PC-9 (cell line): ENCODE results near the gene HOXA5. TPM values are rescaled to one million over a fixed set of nuclear protein-coding genes. Genes with fewer than 3 reads are reported as not detected.

ENCODE experiments used
- BruUV-seq: library from RNA; stranded (reverse); fragments of 400-500 nt; replicated peaks from 2 replicates; lab custom pipeline; 2021; lab: Mats Ljungman, UMichigan
- CTCF ChIA-PET: fragments of 300-600 bp; sonication (Branson Sonifier 250); formaldehyde crosslinking; loops from one replicate; lab custom pipeline; 2022; ENCODE audit warnings: antibody characterized with exemption; lab: Charles Lee
- POLR2A ChIA-PET: fragments of 300-600 bp; sonication (Branson Sonifier 250); formaldehyde crosslinking; loops from one replicate; lab custom pipeline; 2022; ENCODE audit warnings: antibody characterized with exemption; ENCODE audit not compliant: unreplicated experiment; lab: Charles Lee
- DNase-seq, 2 experiments: peaks; one replicate each; pipeline versions ENCODE4 v3.0.0 to v3.0.0-alpha.2; 2015 to 2022; ENCODE audit warnings: mixed read lengths in 1 of 2
- H2AFZ ChIP-seq: fragments of 200-600 bp; sonication (generic); 2 replicates; pipeline ENCODE4 v1.8.1; 2017; ENCODE audit warnings: antibody characterized with exemption
- H3F3A ChIP-seq: fragments of 200-600 bp; sonication (generic); 2 replicates; pipeline ENCODE4 v1.8.1; 2017; ENCODE audit warnings: antibody characterized with exemption, mild to moderate bottlenecking, low read depth; ENCODE audit not compliant: insufficient read depth
- H3K27ac ChIP-seq: fragments of 200-600 bp; sonication (generic); 2 replicates; pipeline ENCODE4 v1.6.1; 2016; ENCODE audit warnings: mixed run types
- H3K27me3 ChIP-seq: fragments of 200-600 bp; sonication (generic); 2 replicates; pipeline ENCODE4 v1.6.1; 2016; ENCODE audit warnings: low read depth, mixed run types; ENCODE audit not compliant: insufficient read depth
- H3K36me3 ChIP-seq: fragments of 200-600 bp; sonication (generic); 2 replicates; pipeline ENCODE4 v1.6.1; 2016; ENCODE audit warnings: low read depth, mixed run types
- H3K4me1 ChIP-seq: fragments of 200-600 bp; sonication (generic); replicated peaks from 2 replicates; pipeline ENCODE4 v1.6.1; 2016; ENCODE audit warnings: mixed run types; ENCODE audit not compliant: insufficient read depth
- H3K4me2 ChIP-seq: fragments of 200-600 bp; sonication (generic); 2 replicates; pipeline ENCODE4 v1.6.1; 2017; ENCODE audit warnings: mixed run types
- H3K4me3 ChIP-seq: fragments of 200-600 bp; sonication (generic); 2 replicates; pipeline ENCODE4 v1.6.1; 2016; ENCODE audit warnings: mixed run types
- H3K79me2 ChIP-seq: fragments of 200-600 bp; sonication (generic); 2 replicates; pipeline ENCODE4 v1.6.1; 2017; ENCODE audit warnings: low read depth, mixed run types
- H3K9me2 ChIP-seq: fragments of 200-600 bp; sonication (generic); 2 replicates; pipeline ENCODE4 v1.8.1; 2017; ENCODE audit warnings: mild to moderate bottlenecking; ENCODE audit not compliant: insufficient read depth
- H3K9me3 ChIP-seq: fragments of 200-600 bp; sonication (generic); 2 replicates; pipeline ENCODE4 v1.8.1; 2016; ENCODE audit warnings: low read depth; ENCODE audit not compliant: insufficient read depth
- H4K20me1 ChIP-seq: fragments of 200-600 bp; sonication (generic); 2 replicates; pipeline ENCODE4 v1.8.1; 2017; ENCODE audit not compliant: insufficient read depth
- EZH2 ChIP-seq: fragments of 200-600 bp; sonication (generic); IDR thresholded peaks from 2 replicates; pipeline ENCODE4 v1.8.0; 2017; ENCODE audit warnings: antibody characterized with exemption, low read depth
- intact Hi-C: fragments of 100-400 bp; cut with micrococcal nuclease; formaldehyde crosslinking; loops from one replicate; pipeline ENCODE4 v1.10.0; 2022; ENCODE audit not compliant: unreplicated experiment
- total RNA-seq: library from RNA; stranded (reverse); gene quantifications from 2 replicates; pipeline ENCODE4 v1.2.3, GENCODE V29; 2021
- TF ChIP-seq, protein P1 (sequence below): fragments of 200-600 bp; sonication (generic); conservative IDR thresholded peaks from 2 replicates; pipeline ENCODE4 v1.6.1; 2017; ENCODE audit warnings: mixed run types, antibody characterized with exemption, mild to moderate bottlenecking, moderate library complexity

HOXA5 gene
- total RNA-seq, 1 experiment from 2014 or later = 1.0 TPM

GRCh38 chr7:27178366-27178765 lies 34.9 kb upstream of the HOXA5 start:
- CTCF ChIA-PET = interaction anchor here (0.5 to 0.7 kb wide), 2 partner anchors 113 to 806 kb away, joined by 3 read pairs; no protein-coding TSS in a partner anchor
- no peak overlapping the region for H3K27ac ChIP-seq
- no peak overlapping the region for H3K4me2 ChIP-seq
- intact Hi-C loops = no loop called here
- no peak for DNase-seq
- H3K9me2 ChIP-seq = no peaks in the 10 kb centered on the region
- no peaks in the 10 kb centered on the region for H3K36me3 ChIP-seq
- H3F3A ChIP-seq = peaks cover 12% of the 10 kb centered on the region; the same call in 1 of the 2 replicates
- peaks cover 3% of the 10 kb centered on the region for H3K4me1 ChIP-seq
- no peaks in the 10 kb centered on the region for H4K20me1 ChIP-seq
- no peaks in the 10 kb centered on the region for H3K27me3 ChIP-seq
- no peak for TF ChIP-seq EZH2
- TF ChIP-seq, protein P1, sequence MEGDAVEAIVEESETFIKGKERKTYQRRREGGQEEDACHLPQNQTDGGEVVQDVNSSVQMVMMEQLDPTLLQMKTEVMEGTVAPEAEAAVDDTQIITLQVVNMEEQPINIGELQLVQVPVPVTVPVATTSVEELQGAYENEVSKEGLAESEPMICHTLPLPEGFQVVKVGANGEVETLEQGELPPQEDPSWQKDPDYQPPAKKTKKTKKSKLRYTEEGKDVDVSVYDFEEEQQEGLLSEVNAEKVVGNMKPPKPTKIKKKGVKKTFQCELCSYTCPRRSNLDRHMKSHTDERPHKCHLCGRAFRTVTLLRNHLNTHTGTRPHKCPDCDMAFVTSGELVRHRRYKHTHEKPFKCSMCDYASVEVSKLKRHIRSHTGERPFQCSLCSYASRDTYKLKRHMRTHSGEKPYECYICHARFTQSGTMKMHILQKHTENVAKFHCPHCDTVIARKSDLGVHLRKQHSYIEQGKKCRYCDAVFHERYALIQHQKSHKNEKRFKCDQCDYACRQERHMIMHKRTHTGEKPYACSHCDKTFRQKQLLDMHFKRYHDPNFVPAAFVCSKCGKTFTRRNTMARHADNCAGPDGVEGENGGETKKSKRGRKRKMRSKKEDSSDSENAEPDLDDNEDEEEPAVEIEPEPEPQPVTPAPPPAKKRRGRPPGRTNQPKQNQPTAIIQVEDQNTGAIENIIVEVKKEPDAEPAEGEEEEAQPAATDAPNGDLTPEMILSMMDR = no peak
- H3K4me3 ChIP-seq = no peak overlapping the region
- H2AFZ ChIP-seq = no peak overlapping the region
- POLR2A ChIA-PET = no interaction called here
- H3K79me2 ChIP-seq = no peaks in the 10 kb centered on the region
- BruUV-seq = no TSS peak
- no peaks in the 10 kb centered on the region for H3K9me3 ChIP-seq

DNA sequence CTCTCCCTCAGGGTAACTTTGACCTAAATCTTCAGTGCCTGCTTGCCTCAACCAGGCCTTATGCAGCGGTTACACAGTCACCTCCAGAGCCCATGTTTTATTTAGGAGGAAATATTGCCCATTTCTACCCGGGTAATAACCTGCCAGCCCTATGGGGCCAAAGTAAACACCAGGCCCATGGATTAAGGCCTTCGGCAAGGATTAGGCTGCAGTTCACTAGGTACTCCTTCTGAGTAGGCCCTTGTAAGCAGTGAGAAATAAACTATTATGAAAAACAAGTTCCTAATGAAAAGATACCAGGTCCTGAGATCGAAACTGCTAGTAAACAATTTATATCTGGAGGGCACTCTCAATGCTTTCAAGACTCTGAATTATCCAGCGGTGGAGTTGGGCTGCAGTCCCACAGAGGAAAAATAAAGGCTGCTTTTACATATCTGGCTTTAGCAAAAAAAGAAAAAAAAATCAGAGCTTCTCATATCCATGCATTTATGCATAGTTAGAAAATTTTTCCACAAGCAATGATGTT lies 34.4 kb upstream of the HOXA5 start:
- Histone ChIP-seq H3F3A (peaks cover 12% of the 10 kb centered on the region; the same call in 1 of the 2 replicates), H3K27ac (no peak overlapping the region), H3K36me3 (no peaks in the 10 kb centered on the region), H3K4me2 (no peak overlapping the region), H3K4me1 (no peaks in the 10 kb centered on the region), H3K9me3 (no peaks in the 10 kb centered on the region), H3K4me3 (no peak overlapping the region), H4K20me1 (no peaks in the 10 kb centered on the region), H3K27me3 (no peaks in the 10 kb centered on the region), H3K9me2 (no peaks in the 10 kb centered on the region), H2AFZ (no peak overlapping the region), H3K79me2 (no peaks in the 10 kb centered on the region)
- no peak for DNase-seq
- no TSS peak for BruUV-seq
- intact Hi-C loops = no loop called here
- ChIA-PET CTCF (no interaction called here), POLR2A (no interaction called here)
- TF ChIP-seq EZH2 = no peak
- TF ChIP-seq, protein P1 = no peak

GRCh38 chr7:27176962-27177794 lies 33.7 kb upstream of the HOXA5 start:
- H3F3A ChIP-seq = peaks cover 12% of the 10 kb centered on the region; the same call in 1 of the 2 replicates
- H3K79me2 ChIP-seq = no peaks in the 10 kb centered on the region
- no peak overlapping the region for H3K4me3 ChIP-seq
- no peak overlapping the region for H2AFZ ChIP-seq
- no peak overlapping the region for H3K27ac ChIP-seq
- no TSS peak for BruUV-seq
- CTCF ChIA-PET = interaction anchor here (0.6 to 1.0 kb wide), 2 partner anchors 19 to 320 kb away, joined by 3 read pairs; no protein-coding TSS in a partner anchor
- H3K27me3 ChIP-seq = no peaks in the 10 kb centered on the region
- DNase-seq = no peak
- no peaks in the 10 kb centered on the region for H4K20me1 ChIP-seq
- intact Hi-C loops = no loop called here
- H3K36me3 ChIP-seq = no peaks in the 10 kb centered on the region
- H3K4me1 ChIP-seq = no peaks in the 10 kb centered on the region
- POLR2A ChIA-PET = no interaction called here
- TF ChIP-seq EZH2 = no peak
- TF ChIP-seq, protein P1 = no peak
- no peak overlapping the region for H3K4me2 ChIP-seq
- H3K9me3 ChIP-seq = no peaks in the 10 kb centered on the region
- no peaks in the 10 kb centered on the region for H3K9me2 ChIP-seq
